ENCODE measurements around the gene DUSP22. TPM values are rescaled to one million over a fixed set of nuclear protein-coding genes. Genes with fewer than 3 reads are reported as not detected.

Gene DUSP22
- total RNA-seq, 1 donor from 2014 or later = 22.0 TPM

DNA sequence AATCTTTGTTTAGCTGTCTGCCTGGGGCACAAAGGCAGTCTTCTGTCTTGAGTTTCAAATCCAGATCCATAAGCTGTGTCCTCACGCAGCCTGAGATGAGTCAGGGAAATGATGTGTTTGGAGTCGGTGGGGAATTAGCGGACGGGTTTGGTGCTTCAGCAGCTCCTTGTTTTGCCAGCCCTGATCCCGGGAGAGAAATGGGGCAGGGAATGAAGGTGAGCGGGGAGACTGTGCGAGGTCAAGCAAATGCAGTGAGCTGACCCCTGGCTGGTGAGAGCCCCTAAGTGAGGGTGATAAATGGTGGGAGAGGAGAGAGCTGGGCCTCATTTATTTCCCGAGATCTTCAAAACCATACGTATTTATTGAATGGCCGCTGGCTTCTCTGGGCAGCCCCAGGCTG, 21.6 kb downstream of the DUSP22 start:
- Mint-ChIP-seq H3K27me3 (ENCODE audit: insufficient read depth) (peaks cover 2% of the 10 kb centered on the region), H3K27ac (no peak overlapping the region), H3K36me3 (ENCODE audit: low read depth) (peaks cover 3% of the 10 kb centered on the region), H3K4me1 (ENCODE audit: low read depth) (peaks cover 28% of the 10 kb centered on the region), H3K4me3 (no peak overlapping the region), H3K9me3 (no peaks in the 10 kb centered on the region)
- intact Hi-C loops (cut with micrococcal nuclease) = no loop called here
- no peak for DNase-seq (ENCODE audit: low spot score)

DNA sequence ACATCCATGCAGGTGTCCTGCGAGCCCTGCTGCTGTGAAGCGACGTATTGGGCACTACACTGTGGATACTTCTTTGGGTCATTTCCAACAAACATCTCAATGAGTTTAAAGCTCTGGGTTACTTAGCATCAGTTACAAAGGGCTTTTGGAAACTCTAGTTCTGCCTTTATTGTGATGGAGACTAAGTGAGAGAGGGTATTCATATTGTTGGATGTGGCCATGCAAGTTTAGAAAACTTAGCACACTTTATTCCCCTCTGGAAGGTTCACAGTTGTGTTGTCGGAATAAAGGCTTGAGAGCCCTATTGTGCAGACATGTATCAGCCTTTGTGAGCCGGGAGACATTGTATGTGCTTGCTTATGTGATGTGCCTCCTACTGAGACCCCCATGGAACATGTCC, 22.1 kb downstream of the DUSP22 start:
- H3K4me3 Mint-ChIP-seq = no peak overlapping the region
- H3K4me1 Mint-ChIP-seq (ENCODE audit: low read depth) = peaks cover 28% of the 10 kb centered on the region
- H3K27ac Mint-ChIP-seq = no peak overlapping the region
- DNase-seq (ENCODE audit: low spot score) = no peak
- peaks cover 5% of the 10 kb centered on the region for H3K36me3 Mint-ChIP-seq (ENCODE audit: low read depth)
- H3K27me3 Mint-ChIP-seq (ENCODE audit: insufficient read depth) = peaks cover 2% of the 10 kb centered on the region
- H3K9me3 Mint-ChIP-seq = no peaks in the 10 kb centered on the region
- intact Hi-C loops (cut with micrococcal nuclease) = no loop called here

GRCh38 chr6:315226-315625, 22.9 kb downstream of the DUSP22 start:
- H3K4me3 Mint-ChIP-seq = no peak overlapping the region
- H3K36me3 Mint-ChIP-seq (ENCODE audit: low read depth) = peaks cover 5% of the 10 kb centered on the region
- peaks cover 28% of the 10 kb centered on the region for H3K4me1 Mint-ChIP-seq (ENCODE audit: low read depth)
- no peak for DNase-seq (ENCODE audit: low spot score)
- intact Hi-C loops (cut with micrococcal nuclease) = no loop called here
- H3K27me3 Mint-ChIP-seq (ENCODE audit: insufficient read depth) = peaks cover 2% of the 10 kb centered on the region
- no peaks in the 10 kb centered on the region for H3K9me3 Mint-ChIP-seq
- no peak overlapping the region for H3K27ac Mint-ChIP-seq

GRCh38 chr6:315921-316752, 23.9 kb downstream of the DUSP22 start:
- Mint-ChIP-seq H3K9me3 (no peaks in the 10 kb centered on the region), H3K36me3 (ENCODE audit: low read depth) (peaks cover 5% of the 10 kb centered on the region), H3K27ac (no peak overlapping the region), H3K4me3 (no peak overlapping the region), H3K27me3 (ENCODE audit: insufficient read depth) (peaks cover 2% of the 10 kb centered on the region), H3K4me1 (ENCODE audit: low read depth) (peaks cover 28% of the 10 kb centered on the region)
- intact Hi-C loops (cut with micrococcal nuclease) = no loop called here
- no peak for DNase-seq (ENCODE audit: low spot score)

DNA sequence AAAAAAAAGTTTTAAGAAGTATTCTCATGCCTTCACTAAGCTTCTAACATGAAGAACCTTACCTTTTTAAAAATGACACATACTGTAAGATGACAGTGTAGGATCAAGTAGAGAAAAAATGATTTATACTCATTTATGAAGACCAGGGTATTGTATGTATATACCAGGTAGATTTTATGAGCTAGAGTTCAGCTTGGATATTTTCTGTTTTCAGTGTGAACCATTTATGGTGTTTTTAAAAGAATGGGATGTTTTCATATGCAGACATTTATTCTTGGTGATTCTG, 24.4 kb downstream of the DUSP22 start:
- intact Hi-C loops (cut with micrococcal nuclease) = no loop called here

GRCh38 chr6:317060-317447, 24.8 kb downstream of the DUSP22 start:
- intact Hi-C loops (cut with micrococcal nuclease) = no loop called here
- Mint-ChIP-seq H3K9me3 (no peaks in the 10 kb centered on the region), H3K4me1 (ENCODE audit: low read depth) (peaks cover 23% of the 10 kb centered on the region), H3K4me3 (no peak overlapping the region), H3K36me3 (ENCODE audit: low read depth) (peaks cover 5% of the 10 kb centered on the region), H3K27ac (peak overlapping the region; percentile 18), H3K27me3 (ENCODE audit: insufficient read depth) (peaks cover 2% of the 10 kb centered on the region)
- DNase-seq (ENCODE audit: low spot score) = no peak

More for the DNA sequence above, 24.4 kb downstream of the DUSP22 start:
- no peak for DNase-seq (ENCODE audit: low spot score)
- H3K36me3 Mint-ChIP-seq (ENCODE audit: low read depth) = peaks cover 5% of the 10 kb centered on the region
- H3K27me3 Mint-ChIP-seq (ENCODE audit: insufficient read depth) = peaks cover 2% of the 10 kb centered on the region
- peaks cover 27% of the 10 kb centered on the region for H3K4me1 Mint-ChIP-seq (ENCODE audit: low read depth)
- no peaks in the 10 kb centered on the region for H3K9me3 Mint-ChIP-seq
- H3K4me3 Mint-ChIP-seq = no peak overlapping the region
- no peak overlapping the region for H3K27ac Mint-ChIP-seq

- no peaks in the 10 kb centered on the region for H3K9me3 Mint-ChIP-seq
- H3K4me3 Mint-ChIP-seq = no peak overlapping the region
- peaks cover 5% of the 10 kb centered on the region for H3K36me3 Mint-ChIP-seq (ENCODE audit: low read depth)
- intact Hi-C loops (cut with micrococcal nuclease) = loop anchor here (2.0 kb wide), 1 partner anchor 47 kb away; no protein-coding TSS in a partner anchor
- H3K27ac Mint-ChIP-seq = no peak overlapping the region
- H3K27me3 Mint-ChIP-seq (ENCODE audit: insufficient read depth) = peaks cover 2% of the 10 kb centered on the region
- peaks cover 18% of the 10 kb centered on the region for H3K4me1 Mint-ChIP-seq (ENCODE audit: low read depth)
- no peak for DNase-seq (ENCODE audit: low spot score)
Measured at GRCh38 chr6:317448-318144, 25.3 kb downstream of the DUSP22 start.

- no peak for DNase-seq (ENCODE audit: low spot score)
- intact Hi-C loops (cut with micrococcal nuclease) = loop anchor here (2.0 kb wide), 1 partner anchor 48 kb away; no protein-coding TSS in a partner anchor
- peaks cover 5% of the 10 kb centered on the region for H3K36me3 Mint-ChIP-seq (ENCODE audit: low read depth)
- no peak overlapping the region for H3K27ac Mint-ChIP-seq
- H3K27me3 Mint-ChIP-seq (ENCODE audit: insufficient read depth) = peaks cover 2% of the 10 kb centered on the region
- H3K4me1 Mint-ChIP-seq (ENCODE audit: low read depth) = peaks cover 10% of the 10 kb centered on the region
- H3K9me3 Mint-ChIP-seq = no peaks in the 10 kb centered on the region
- no peak overlapping the region for H3K4me3 Mint-ChIP-seq
Measured at GRCh38 chr6:318243-318890, 26.1 kb downstream of the DUSP22 start.

GRCh38 chr6:319177-320131, 27.2 kb downstream of the DUSP22 start:
- Mint-ChIP-seq H3K36me3 (ENCODE audit: low read depth) (peaks cover 5% of the 10 kb centered on the region), H3K27me3 (ENCODE audit: insufficient read depth) (peaks cover 2% of the 10 kb centered on the region), H3K9me3 (no peaks in the 10 kb centered on the region), H3K4me3 (no peak overlapping the region), H3K27ac (no peak overlapping the region), H3K4me1 (ENCODE audit: low read depth) (peaks cover 10% of the 10 kb centered on the region)
- DNase-seq (ENCODE audit: low spot score) = no peak
- intact Hi-C loops (cut with micrococcal nuclease) = loop anchor here (1.0 to 2.0 kb wide), 4 partner anchors 19 to 130 kb away; partner anchors contain the start of gene DUSP22

- Mint-ChIP-seq H3K4me1 (ENCODE audit: low read depth) (peaks cover 10% of the 10 kb centered on the region), H3K36me3 (ENCODE audit: low read depth) (peaks cover 5% of the 10 kb centered on the region), H3K9me3 (no peaks in the 10 kb centered on the region), H3K4me3 (no peak overlapping the region), H3K27ac (no peak overlapping the region), H3K27me3 (ENCODE audit: insufficient read depth) (peaks cover 2% of the 10 kb centered on the region)
- intact Hi-C loops (cut with micrococcal nuclease) = loop anchor here (2.0 kb wide), 1 partner anchor 18 kb away; no protein-coding TSS in a partner anchor
- DNase-seq (ENCODE audit: low spot score) = no peak
Measured at GRCh38 chr6:320351-321157, 28.3 kb downstream of the DUSP22 start.

- DNase-seq (ENCODE audit: low spot score) = no peak
Measured at GRCh38 chr6:321158-321438, 28.8 kb downstream of the DUSP22 start.

More at GRCh38 chr6:321158-321438, 28.8 kb downstream of the DUSP22 start:
- peaks cover 10% of the 10 kb centered on the region for H3K4me1 Mint-ChIP-seq (ENCODE audit: low read depth)
- H3K9me3 Mint-ChIP-seq = no peaks in the 10 kb centered on the region
- peaks cover 2% of the 10 kb centered on the region for H3K27me3 Mint-ChIP-seq (ENCODE audit: insufficient read depth)
- intact Hi-C loops (cut with micrococcal nuclease) = loop anchor here (2.0 kb wide), 1 partner anchor 18 kb away; no protein-coding TSS in a partner anchor
- peaks cover 5% of the 10 kb centered on the region for H3K36me3 Mint-ChIP-seq (ENCODE audit: low read depth)
- no peak overlapping the region for H3K27ac Mint-ChIP-seq
- H3K4me3 Mint-ChIP-seq = no peak overlapping the region
